HepG2 (cell line): ENCODE data around the gene ROM1. TPM values are rescaled to one million over a fixed set of nuclear protein-coding genes. Genes with fewer than 3 reads are reported as not detected.

ENCODE experiments used
- ARID2 ChIP-seq: sonication (generic); formaldehyde crosslinking; IDR thresholded peaks from 2 replicates; pipeline ENCODE4 v1.8.1; 2022; ENCODE audit warnings: mild to moderate bottlenecking, missing genetic modification reagents, borderline replicate concordance
- ATRX ChIP-seq: sonication (generic); formaldehyde crosslinking; IDR thresholded peaks from 2 replicates; pipeline ENCODE4 v1.4.0; 2020; ENCODE audit warnings: missing genetic modification reagents, borderline replicate concordance
- CEBPG ChIP-seq: IDR thresholded peaks from 2 replicates; pipeline ENCODE4 v1.6.1; 2016
- ELF1 ChIP-seq: sonication (generic); formaldehyde crosslinking; IDR thresholded peaks from 2 replicates; pipeline ENCODE4 v1.4.0; 2020; ENCODE audit warnings: missing genetic modification reagents
- ETS1 ChIP-seq: sonication (generic); formaldehyde crosslinking; IDR thresholded peaks from 2 replicates; pipeline ENCODE4 v1.4.0; 2020; ENCODE audit warnings: missing genetic modification reagents
- HBP1 ChIP-seq: IDR thresholded peaks from 2 replicates; pipeline ENCODE4 v1.6.1; 2016; ENCODE audit warnings: low read depth, control low read depth
- HNRNPH1 ChIP-seq: fragments of 200-400 bp; formaldehyde crosslinking; optimal IDR thresholded peaks from 2 replicates; pipeline ENCODE3; 2017; ENCODE audit warnings: mild to moderate bottlenecking, low read depth, low read length
- KDM2A ChIP-seq: sonication (generic); formaldehyde crosslinking; IDR thresholded peaks from 2 replicates; pipeline ENCODE4 v1.4.0; 2020; ENCODE audit warnings: low read depth, missing genetic modification reagents, borderline replicate concordance
- KLF11 ChIP-seq: IDR thresholded peaks from 2 replicates; pipeline ENCODE4 v1.6.1; 2016; ENCODE audit warnings: missing compliant biosample characterization
- NRL ChIP-seq: sonication (generic); formaldehyde crosslinking; IDR thresholded peaks from 2 replicates; pipeline ENCODE4 v1.5.0; 2020; ENCODE audit warnings: missing genetic modification reagents, mild to moderate bottlenecking, moderate library complexity, borderline replicate concordance
- PBX3 ChIP-seq: sonication (generic); formaldehyde crosslinking; IDR thresholded peaks from 2 replicates; pipeline ENCODE4 v1.8.1; 2023; ENCODE audit warnings: missing genetic modification reagents, inconsistent platforms, borderline replicate concordance
- SYNCRIP ChIP-seq: fragments of 200-400 bp; formaldehyde crosslinking; IDR thresholded peaks from 2 replicates; pipeline ENCODE4 v1.6.1; 2018; ENCODE audit warnings: mild to moderate bottlenecking, low read depth, low read length; ENCODE audit not compliant: insufficient read depth
- TBL1XR1 ChIP-seq: fragments of 150-350 bp; IDR thresholded peaks from 2 replicates; pipeline ENCODE4 v1.6.1; 2014; ENCODE audit warnings: borderline replicate concordance, low read length; ENCODE audit not compliant: partially characterized antibody
- TOPORS ChIP-seq: sonication (generic); formaldehyde crosslinking; IDR thresholded peaks from 2 replicates; pipeline ENCODE4 v1.8.0; 2023; ENCODE audit warnings: mild to moderate bottlenecking, missing genetic modification reagents
- TRIM22 ChIP-seq: fragments of 450-650 bp; IDR thresholded peaks from 2 replicates; pipeline ENCODE4 v1.6.1; 2017
- WIZ ChIP-seq: sonication (generic); formaldehyde crosslinking; IDR thresholded peaks from 2 replicates; pipeline ENCODE4 v1.5.1; 2020; ENCODE audit warnings: mild to moderate bottlenecking, missing genetic modification reagents
- XRCC5 ChIP-seq: fragments of 200-400 bp; formaldehyde crosslinking; optimal IDR thresholded peaks from 2 replicates; pipeline ENCODE3; 2017; ENCODE audit warnings: mild to moderate bottlenecking, low read length
- YEATS4 ChIP-seq: sonication (generic); formaldehyde crosslinking; IDR thresholded peaks from 2 replicates; pipeline ENCODE4 v1.4.0; 2020; ENCODE audit warnings: missing genetic modification reagents, borderline replicate concordance
- ZFAT ChIP-seq: sonication (generic); formaldehyde crosslinking; conservative IDR thresholded peaks from 2 replicates; pipeline ENCODE4 v1.8.1; 2023; ENCODE audit warnings: missing genetic modification reagents, inconsistent platforms
- ZMYM3 ChIP-seq: sonication (generic); formaldehyde crosslinking; IDR thresholded peaks from 2 replicates; pipeline ENCODE4 v1.5.1; 2020; ENCODE audit warnings: mild to moderate bottlenecking, missing genetic modification reagents
- ZNF143 ChIP-seq: sonication (generic); formaldehyde crosslinking; IDR thresholded peaks from 2 replicates; pipeline ENCODE4 v1.4.0; 2020; ENCODE audit warnings: missing genetic modification reagents
- ZNF296 ChIP-seq: sonication (generic); formaldehyde crosslinking; conservative IDR thresholded peaks from 2 replicates; pipeline ENCODE4 v1.5.0; 2020; ENCODE audit warnings: mild to moderate bottlenecking, missing genetic modification reagents
- ZNF44 ChIP-seq: sonication (generic); formaldehyde crosslinking; IDR thresholded peaks from 2 replicates; pipeline ENCODE4 v1.5.1; 2020; ENCODE audit warnings: mild to moderate bottlenecking, missing genetic modification reagents
- ZNF549 ChIP-seq: sonication (generic); formaldehyde crosslinking; IDR thresholded peaks from 2 replicates; pipeline ENCODE4 v1.5.0; 2020; ENCODE audit warnings: missing genetic modification reagents
- ZNF703 ChIP-seq: sonication (generic); formaldehyde crosslinking; IDR thresholded peaks from 2 replicates; pipeline ENCODE4 v1.5.1; 2020; ENCODE audit warnings: missing genetic modification reagents, mild to moderate bottlenecking, moderate library complexity, borderline replicate concordance
- ZNF790 ChIP-seq: sonication (generic); formaldehyde crosslinking; IDR thresholded peaks from 2 replicates; pipeline ENCODE4 v1.8.0; 2022; ENCODE audit warnings: missing genetic modification reagents, mild to moderate bottlenecking, borderline replicate concordance
- ZNF879 ChIP-seq: sonication (generic); formaldehyde crosslinking; IDR thresholded peaks from 2 replicates; pipeline ENCODE4 v1.8.1; 2023; ENCODE audit warnings: missing genetic modification reagents
- polyA plus RNA-seq, 8 experiments: library from polyadenylated mRNA; depleted of rRNA in 3 of 8; stranded (reverse) in 7 of 8; unstranded in 1 of 8; fragments of >200 nt; fragmentation: Illumina TruSeq in 4 of 8; extraction: Trizol in 4 of 8; gene quantifications; 2 replicates each; pipeline versions ENCODE4 v1.2.1 to v1.2.3, GENCODE V29; 2011 to 2016; ENCODE audit warnings: low read depth in 4 of 8, missing spikeins in 1 of 8, mixed read lengths in 1 of 8; ENCODE audit not compliant: insufficient read depth in 1 of 8
- total RNA-seq, 5 experiments: library from RNA; depleted of rRNA; stranded (reverse); fragments of >200 nt; fragmentation: Illumina TruSeq; extraction: Trizol; gene quantifications; 2 replicates each; pipeline ENCODE4 v1.2.3, GENCODE V29; 2016; ENCODE audit warnings: low read depth in 1 of 5

Gene ROM1
- total and polyA plus RNA-seq, 2 of the 13 experiments (the other 11 are each of a cell fraction or from before 2014, with no cell fraction given): 1.2 to 2.4 TPM

- TF ChIP-seq TRIM22 (no peak), ZNF790 (0 out of 2 replicates have a peak, but pooled peaks have one; percentile 27), ZFAT (CRISPR knock-in tag) (no peak), KLF11 (CRISPR knock-in tag) (no peak), XRCC5 (no peak), SYNCRIP (no peak), KDM2A (no peak), PBX3 (CRISPR knock-in tag) (no peak), ELF1 (no peak), CEBPG (CRISPR knock-in tag) (no peak), ZNF549 (CRISPR knock-in tag) (peak; percentile 48; the same call in 1 of the 2 replicates), NRL (CRISPR knock-in tag) (no peak), ARID2 (no peak), ZNF44 (CRISPR knock-in tag) (no peak), HNRNPH1 (no peak), ZNF879 (CRISPR knock-in tag) (no peak), YEATS4 (CRISPR knock-in tag) (0 out of 2 replicates have a peak, but pooled peaks have one; percentile 37), ATRX (CRISPR knock-in tag) (no peak), ZNF703 (CRISPR knock-in tag) (0 out of 2 replicates have a peak, but pooled peaks have one; percentile 27), TOPORS (CRISPR knock-in tag) (no peak), ZNF296 (0 out of 2 replicates have a peak, but pooled peaks have one; percentile 19), ZNF143 (CRISPR knock-in tag) (peak; percentile 52; the same call in 1 of the 2 replicates), TBL1XR1 (no peak), WIZ (0 out of 2 replicates have a peak, but pooled peaks have one; percentile 50), ZMYM3 (CRISPR knock-in tag) (peak; percentile 73), ETS1 (no peak), HBP1 (CRISPR knock-in tag) (no peak)
These were observed 51.5 kb downstream of the ROM1 start (continued) for GRCh38 chr11:62664405-62665074.
